ENCODE data around the gene NOC2L.

The NOC2L gene

GRCh38 chr1:916173-917075 lies 42.6 kb downstream of the NOC2L start:
- no peak for DNase-seq (ENCODE audit: low read depth in 2 of 2)

GRCh38 chr1:915295-916172 lies 43.5 kb downstream of the NOC2L start:
- DNase-seq (ENCODE audit: low read depth in 2 of 2), result no peak

GRCh38 chr1:914891-915280 lies 44.2 kb downstream of the NOC2L start:
- DNase-seq (ENCODE audit: low read depth in 2 of 2), result no peak

- no peak for DNase-seq (ENCODE audit: low read depth in 2 of 2)
These were observed 44.7 kb downstream of the NOC2L start for GRCh38 chr1:914131-914890.

- DNase-seq (ENCODE audit: low read depth in 2 of 2), result no peak
These were observed 45.4 kb downstream of the NOC2L start for GRCh38 chr1:913491-914130.

GRCh38 chr1:912740-913301 lies 46.2 kb downstream of the NOC2L start:
- no peak for DNase-seq (ENCODE audit: low read depth in 2 of 2)

GRCh38 chr1:911875-912739 lies 46.9 kb downstream of the NOC2L start:
- DNase-seq (ENCODE audit: low read depth in 2 of 2), result no peak

- DNase-seq (ENCODE audit: low read depth in 2 of 2), result no peak
These were observed 48.0 kb downstream of the NOC2L start for GRCh38 chr1:910881-911721.

GRCh38 chr1:910311-910880 lies 48.7 kb downstream of the NOC2L start:
- DNase-seq (ENCODE audit: low read depth in 2 of 2), result no peak

GRCh38 chr1:909861-910310 lies 49.2 kb downstream of the NOC2L start:
- no peak for DNase-seq (ENCODE audit: low read depth in 2 of 2)

GRCh38 chr1:908661-909060 lies 50.4 kb downstream of the NOC2L start:
- DNase-seq (ENCODE audit: low read depth in 2 of 2), result no peak

- no peak for DNase-seq (ENCODE audit: low read depth in 2 of 2)
These were observed 51.2 kb downstream of the NOC2L start for GRCh38 chr1:907611-908451.

GRCh38 chr1:906600-907420 lies 52.2 kb downstream of the NOC2L start:
- no peak for DNase-seq (ENCODE audit: low read depth in 2 of 2)

- no peak for DNase-seq (ENCODE audit: low read depth in 2 of 2)
These were observed 53.1 kb downstream of the NOC2L start for GRCh38 chr1:905811-906599.

GRCh38 chr1:905071-905749 lies 53.8 kb downstream of the NOC2L start:
- DNase-seq (ENCODE audit: low read depth in 2 of 2), result no peak

Data from activated CD4-positive, alpha-beta T cell treated with anti-CD3 and anti-CD28 coated beads for 24 hours (primary cell).